ENCODE measurements around the gene PPA2. TPM values are rescaled to one million over a fixed set of nuclear protein-coding genes. Genes with fewer than 3 reads are reported as not detected.
"Not testable (repeated sequence)": the region's sequence is repeated elsewhere in the genome, so short reads cannot be mapped to it uniquely, and the experiment has no call there.

PPA2 gene
- total RNA-seq, 1 donor from 2014 or later = 82.0 TPM

DNA sequence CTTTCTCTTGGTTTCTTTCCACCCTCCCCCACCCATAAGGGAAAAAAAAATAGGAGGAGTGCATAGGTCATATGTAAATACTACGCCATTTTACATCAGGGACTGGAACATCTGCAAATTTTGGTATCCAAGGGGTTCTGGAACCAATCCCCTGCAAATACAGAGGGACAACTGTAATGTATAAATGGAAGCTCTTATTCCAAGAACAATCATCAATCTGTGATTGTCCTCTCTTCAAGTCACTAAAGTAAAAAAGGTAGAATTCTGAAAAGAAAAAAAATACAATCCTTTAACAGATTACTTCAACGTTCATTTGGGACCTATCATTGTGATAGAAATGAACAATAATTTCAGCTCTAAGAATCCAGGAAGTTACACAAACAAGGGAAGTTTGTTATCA lies 13.6 kb downstream of the PPA2 start:
- DNase-seq (ENCODE audit: low spot score) = no peak

DNA sequence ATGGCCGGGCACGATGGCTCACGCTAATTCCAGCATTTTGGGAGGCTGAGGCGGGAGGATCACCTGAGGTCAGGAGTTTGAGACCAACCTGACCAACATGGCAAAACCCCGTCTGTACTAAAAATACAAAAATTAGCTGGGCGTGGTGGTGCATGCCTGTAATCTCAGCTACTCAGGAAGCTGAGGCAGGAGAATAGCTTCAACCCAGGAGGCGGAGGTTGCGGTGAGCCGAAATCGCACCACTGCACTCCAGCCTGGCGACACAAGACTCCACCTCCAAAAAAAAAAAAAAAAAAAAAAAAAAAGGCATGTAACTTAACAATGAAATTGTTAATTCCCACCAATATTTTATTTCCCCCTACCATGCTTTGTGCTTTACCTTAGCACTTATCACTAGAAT lies 15.3 kb downstream of the PPA2 start:
- not testable (repeated sequence) for DNase-seq (ENCODE audit: low spot score)

DNA sequence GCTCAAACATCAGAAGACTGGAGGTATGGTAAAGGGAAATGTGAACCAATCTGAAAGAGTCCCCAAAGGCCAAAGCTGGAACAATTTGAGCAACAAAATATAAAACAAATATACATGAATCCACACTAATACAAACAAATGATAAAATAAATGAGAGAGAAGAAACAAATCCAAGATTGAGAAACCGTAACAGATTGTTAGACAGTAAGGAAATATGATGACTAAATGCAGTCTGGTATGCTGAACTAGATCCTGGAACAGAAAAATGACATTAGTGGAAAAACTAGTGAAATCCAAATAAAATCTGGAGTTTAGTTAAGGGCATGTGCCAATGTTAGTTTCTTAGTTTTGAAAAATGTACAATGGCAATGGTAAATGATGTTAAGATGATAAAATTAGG lies 15.9 kb downstream of the PPA2 start:
- no peak for DNase-seq (ENCODE audit: low spot score)

DNA sequence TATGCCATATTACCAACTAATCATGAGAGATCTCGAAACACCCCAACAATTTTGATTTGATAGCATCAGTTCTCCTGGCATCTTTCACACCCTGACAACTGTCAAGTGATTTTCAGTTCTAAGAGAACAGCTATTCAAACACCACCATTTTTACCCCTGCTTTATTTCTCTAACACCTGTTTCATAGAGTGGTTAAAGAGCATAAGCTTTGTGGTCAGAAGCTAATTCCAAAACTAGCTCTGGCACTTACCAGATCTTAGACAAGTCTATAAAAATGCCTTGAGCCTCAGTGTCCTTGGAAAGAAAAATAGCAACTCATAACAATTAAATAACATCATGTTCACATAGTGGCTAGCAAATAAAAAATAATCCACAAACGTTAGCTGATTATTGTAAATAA lies 17.9 kb downstream of the PPA2 start:
- no peak for DNase-seq (ENCODE audit: low spot score)

DNA sequence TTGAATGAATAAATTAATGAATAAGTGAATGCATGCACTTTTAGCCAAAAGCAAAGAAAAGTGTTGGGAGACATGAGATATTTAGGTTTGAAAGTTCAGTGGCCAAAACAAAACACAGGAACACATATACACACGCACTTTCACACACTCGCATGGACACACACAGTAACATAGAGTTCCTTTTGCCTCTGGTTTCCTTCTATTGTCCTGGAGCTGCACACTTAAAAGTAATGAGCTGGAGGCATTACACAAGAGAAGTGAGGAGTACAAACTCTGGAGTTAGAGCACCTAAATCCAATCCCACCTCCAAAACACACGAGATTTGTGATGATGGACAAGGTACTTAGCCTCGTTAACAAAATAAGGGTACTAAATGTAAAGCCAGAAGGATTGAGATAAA lies 18.7 kb downstream of the PPA2 start:
- no peak for DNase-seq (ENCODE audit: low spot score)

DNA sequence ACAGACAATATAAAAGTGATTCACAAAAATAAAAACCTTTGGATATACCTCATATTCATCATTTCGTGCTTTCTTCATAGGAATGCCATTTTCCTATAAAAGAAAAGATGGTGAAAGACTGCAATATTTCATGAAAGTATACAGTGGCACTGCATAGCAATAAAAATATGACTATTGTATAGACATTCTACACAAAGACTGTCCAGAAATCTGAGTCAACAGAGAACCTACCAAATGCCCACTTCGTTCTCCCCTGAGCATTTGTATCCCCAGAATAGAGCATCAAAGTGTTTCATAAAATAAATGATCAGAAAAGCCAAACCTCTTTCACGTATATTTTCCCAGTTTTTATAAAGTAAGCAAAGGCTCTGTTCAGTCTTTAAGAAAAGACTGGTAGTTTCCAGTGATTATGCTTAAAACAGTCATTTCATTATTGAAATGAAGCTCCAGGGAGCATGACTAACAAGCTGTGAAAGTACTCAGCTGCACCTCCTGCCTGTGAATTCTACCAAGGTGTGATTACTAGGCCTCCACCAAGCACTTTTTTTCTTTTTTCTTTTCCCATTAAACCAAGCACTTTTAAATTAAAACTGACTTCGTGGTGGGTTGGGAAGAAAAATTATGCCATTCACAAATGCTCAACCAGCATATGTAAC lies 20.2 kb downstream of the PPA2 start:
- no peak for DNase-seq (ENCODE audit: low spot score)

DNA sequence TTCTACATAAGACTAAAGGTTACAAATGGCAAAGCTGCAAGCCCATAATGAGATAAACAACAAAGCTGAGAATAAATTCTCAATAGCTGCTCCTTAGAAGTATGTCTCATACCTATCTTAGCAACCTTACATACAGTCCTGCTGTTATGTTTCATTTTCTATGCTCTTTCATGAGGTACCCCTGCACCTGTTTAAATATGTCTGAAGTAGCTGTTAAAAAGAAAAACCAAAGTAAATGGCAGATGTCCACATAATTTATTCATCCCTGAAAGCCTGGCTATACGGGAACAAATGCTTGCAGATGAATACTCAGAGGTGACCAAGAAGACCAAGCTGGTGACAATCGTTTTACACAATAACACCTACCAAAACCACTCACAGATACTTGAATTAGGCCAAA lies 22.5 kb downstream of the PPA2 start:
- DNase-seq (ENCODE audit: low spot score) = no peak

DNA sequence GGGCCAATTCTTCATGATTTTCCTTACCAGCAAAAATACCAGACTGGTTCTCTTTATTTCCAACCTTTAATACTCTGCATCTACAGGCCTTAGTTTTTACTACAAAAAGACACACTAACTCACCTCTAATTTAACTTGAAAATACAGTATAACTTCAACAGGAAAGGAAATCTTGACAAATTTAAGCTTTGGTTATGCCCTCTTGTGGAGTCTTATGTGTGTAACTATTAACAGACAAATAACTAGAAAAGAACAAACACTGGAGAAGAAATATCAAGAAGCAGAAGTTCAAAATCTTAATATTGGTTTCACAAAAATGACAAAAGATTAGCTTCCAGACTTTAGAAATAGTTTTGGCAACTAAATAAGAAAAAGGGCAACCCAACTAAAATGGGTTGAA lies 33.0 kb downstream of the PPA2 start:
- DNase-seq (ENCODE audit: low spot score) = no peak

DNA sequence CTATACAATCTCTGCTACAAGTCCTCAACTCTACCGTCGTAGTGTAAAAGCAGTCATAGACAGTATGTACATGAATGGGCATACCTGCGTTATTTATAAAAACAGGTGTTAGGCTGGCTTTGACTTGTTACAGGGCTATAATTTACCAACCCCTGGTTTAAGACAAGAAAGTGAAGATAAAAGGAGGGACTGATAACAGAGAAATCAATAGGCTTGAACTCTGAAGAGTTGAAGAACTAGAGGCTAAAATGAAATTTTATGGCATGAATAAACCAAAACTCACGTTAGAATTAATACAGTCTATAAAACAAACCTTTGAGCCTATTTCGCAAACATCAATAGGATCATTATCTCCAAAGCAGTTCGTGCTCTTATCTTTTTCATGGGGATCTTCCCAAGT lies 36.2 kb downstream of the PPA2 start:
- DNase-seq (ENCODE audit: low spot score) = no peak

DNA sequence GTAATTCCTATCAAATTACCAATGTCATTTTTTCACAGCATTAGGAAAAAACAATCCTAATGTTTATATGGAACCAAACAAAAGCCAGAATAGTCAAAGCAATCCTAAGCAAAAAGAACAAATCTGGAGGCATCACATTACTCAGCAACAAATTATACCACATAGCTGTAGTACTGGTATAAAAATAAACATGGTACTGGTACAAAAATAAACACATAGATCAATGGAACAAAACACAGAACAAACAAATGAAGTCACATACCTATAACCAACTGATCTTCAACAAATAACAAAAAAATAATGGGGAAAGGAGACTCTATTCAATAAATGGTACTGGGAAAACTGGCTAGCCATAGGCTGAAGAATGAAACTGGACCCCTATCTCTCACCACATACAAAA lies 37.4 kb downstream of the PPA2 start:
- no peak for DNase-seq (ENCODE audit: low spot score)

DNA sequence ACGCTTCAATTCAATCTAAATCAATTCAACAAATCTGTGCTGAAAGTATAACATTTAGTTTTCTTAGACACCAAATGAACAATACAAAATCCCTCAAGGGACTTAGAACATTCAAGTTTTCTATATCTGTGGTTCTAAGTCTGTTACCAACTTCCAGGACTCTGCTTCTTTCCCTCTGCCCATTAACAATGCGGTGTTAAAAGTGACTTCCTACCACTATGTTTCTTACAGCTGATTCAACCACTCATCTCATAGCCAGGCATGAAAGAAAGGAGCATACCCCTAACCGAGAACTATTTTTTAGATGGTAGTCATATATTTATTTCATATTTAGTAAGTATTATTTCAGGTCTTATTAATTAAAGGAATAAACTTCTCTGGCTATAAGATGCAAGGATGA lies 38.9 kb downstream of the PPA2 start:
- DNase-seq (ENCODE audit: low spot score) = no peak

DNA sequence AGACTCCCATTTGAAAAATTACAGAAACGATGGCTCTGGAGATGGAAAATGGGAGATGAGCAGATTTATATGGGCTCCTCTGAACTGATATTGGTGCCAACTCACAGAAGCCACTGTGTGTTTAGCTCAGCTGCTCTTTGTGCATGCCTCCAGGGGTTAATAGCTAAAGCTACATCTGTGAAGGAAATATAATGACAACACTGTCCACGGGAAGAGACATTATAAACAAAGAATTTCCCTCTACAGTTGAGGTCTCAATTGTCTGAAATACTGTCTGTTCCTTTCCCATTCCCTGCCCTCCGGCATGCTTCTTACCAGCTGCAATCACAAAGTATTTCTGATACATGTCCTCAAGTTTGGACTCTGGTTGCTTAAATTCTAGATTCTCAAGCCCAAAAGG lies 40.4 kb downstream of the PPA2 start:
- no peak for DNase-seq (ENCODE audit: low spot score)

DNA sequence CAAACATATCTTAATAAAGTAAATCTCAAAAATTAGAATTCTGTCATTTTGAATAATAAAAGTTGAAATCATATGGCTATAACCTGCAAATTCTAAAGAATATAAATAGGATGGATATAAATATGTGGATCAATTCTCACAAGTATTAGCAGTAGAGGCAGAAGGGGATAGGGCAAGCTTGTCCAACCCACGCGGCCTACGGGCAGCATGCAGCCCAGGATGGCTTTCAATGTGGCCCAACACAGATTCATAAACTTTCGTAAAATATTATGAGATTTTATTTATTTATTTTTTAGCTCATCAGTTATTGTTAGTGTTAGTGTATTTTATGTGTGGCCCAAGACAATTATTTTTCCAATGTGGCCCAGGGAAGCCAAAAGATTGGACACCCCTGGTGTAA lies 41.4 kb downstream of the PPA2 start:
- DNase-seq (ENCODE audit: low spot score) = no peak

DNA sequence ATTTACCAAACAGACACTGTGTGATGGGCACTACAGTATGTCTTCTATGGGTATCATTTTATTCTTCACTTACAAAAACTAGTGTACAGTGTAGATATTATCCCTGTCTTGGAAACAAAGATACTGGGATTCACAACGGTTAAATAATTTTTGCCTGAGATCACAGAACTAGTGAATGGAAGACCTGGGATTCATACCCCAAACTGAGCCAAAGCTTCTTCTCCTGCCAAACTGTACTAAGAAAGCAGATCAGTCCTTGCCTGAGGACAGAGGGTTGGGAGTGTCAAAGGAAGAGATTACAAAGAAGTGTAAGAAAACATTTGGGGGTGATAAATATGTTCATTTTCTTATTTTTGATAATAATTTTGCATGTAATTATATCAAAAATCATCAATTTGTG lies 43.1 kb downstream of the PPA2 start:
- DNase-seq (ENCODE audit: low spot score) = no peak

DNA sequence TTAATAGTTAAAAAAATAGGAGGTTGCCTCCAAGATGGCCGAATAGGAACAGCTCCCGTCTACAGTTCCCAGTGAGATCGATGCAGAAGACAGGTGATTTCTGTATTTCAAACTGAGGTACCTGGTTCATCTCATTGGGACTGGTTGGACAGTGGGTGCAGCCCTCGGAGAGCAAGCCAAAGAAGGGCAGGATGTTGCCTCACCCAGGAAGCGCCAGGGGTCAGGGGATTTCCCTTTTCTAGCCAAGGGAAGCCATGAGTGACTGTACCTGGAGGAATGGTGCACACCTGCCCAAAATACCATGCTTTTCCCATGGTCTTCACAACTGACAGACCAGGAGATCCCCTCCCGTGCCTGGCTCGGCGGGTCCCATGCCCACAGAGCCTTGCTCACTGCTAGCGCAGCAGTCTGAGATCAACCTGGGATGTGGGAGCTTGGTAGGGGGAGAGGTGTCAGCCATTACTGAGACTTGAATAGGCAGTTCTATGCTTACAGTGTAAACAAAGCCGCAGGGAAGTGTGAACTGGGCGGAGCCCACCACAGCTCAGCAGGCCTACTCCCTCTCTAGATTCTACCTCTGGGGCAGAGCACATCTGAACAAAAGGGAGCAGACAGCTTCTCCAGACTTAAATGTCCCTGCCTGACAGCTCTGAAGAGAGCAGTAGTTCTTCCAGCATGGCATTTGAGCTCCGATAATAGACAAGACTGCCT lies 47.5 kb downstream of the PPA2 start:
- DNase-seq (ENCODE audit: low spot score) = no peak

DNA sequence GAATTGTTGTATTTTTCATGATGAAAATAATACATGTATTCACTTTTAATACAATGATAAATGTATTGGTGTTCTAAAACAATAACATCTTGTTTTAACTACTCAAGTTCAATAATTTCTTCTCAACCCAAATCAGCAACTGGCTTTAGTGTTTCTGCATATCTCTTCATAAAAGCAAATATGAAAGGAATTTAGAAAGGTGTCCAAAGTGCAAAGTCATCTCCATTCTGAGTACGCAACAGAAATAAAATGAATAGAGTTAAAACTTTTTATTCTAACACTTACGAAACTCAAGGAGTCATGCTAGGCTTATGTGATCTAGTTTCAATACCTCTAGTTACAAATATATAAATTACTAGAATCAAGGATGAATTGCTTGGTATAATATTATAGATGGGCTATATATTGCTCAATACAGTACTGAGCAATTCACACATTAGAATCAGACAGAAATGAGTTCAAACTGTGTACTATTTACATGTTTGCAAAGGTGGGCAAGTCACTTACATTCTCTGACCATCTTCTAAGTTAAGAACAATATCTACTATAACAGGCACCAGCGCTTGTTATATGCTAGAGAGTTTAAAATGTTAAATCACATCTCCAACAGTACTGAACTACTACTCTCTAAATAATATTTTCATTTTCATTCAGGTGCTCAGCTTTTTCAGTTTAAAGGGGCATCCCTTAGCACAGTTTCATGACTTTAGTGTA lies 51.5 kb downstream of the PPA2 start:
- no peak for DNase-seq (ENCODE audit: low spot score)

DNA sequence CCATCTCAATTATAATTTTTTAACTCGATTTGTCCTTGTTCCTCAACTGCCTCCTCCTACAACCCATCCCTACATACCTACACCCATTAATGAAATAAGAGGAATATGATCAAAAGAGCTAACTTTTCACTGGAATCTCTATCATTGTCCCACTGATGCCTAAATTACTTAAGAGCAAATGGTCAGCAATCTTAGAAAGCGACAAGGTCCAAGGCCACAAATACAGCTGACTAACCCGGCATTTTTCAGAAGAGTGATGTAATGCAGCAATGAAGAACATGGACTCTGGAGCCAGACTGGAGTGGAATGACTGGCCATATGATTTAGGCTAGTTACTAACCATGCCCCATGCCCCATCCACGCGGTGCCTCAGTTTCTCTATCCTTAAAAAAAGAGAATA lies 56.2 kb downstream of the PPA2 start:
- DNase-seq (ENCODE audit: low spot score) = no peak

DNA sequence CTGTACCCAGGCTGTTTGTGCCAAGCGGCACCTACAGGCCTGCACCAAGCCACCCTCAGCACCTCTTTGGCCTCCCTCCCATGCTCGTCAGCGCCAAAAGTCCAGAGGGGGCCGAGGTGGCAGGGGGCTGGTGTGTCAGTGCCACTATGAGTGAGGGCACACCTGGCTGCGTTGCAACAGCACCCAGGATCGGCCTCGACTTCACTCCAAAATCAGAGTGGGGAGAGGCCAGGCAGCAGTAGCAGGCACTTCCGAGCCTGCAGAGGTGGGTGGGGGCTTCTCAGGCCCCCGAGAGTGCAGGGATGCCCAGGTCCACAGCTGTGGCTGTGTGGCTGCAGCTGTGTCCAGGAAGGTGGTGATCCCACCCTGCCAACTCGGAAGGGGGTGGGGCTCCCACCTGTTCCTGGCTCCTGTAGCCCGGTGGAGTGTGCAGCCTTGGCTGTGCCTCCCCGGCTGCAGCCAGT lies 58.5 kb downstream of the PPA2 start:
- no peak for DNase-seq (ENCODE audit: low spot score)

DNA sequence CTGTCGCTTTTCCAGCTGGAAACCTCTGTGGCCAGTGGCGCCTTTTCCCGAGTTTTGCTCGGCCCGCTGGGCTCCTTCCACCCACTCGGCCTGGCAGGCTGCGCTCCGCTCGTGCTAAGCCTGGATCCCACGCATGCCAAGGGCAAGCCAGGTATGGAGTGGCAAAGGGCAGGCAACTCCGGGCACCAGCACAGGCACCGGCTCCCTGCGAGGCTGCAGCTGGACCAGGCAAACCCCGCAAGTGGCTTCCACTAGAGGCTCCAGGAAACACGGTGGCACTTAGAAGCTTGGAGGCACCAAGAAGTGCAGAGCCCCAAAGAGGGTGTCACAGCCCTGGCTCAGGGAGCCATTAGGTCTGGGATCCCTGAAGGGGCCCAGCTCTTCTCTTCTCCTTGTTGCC lies 59.5 kb downstream of the PPA2 start:
- DNase-seq (ENCODE audit: low spot score) = no peak

DNA sequence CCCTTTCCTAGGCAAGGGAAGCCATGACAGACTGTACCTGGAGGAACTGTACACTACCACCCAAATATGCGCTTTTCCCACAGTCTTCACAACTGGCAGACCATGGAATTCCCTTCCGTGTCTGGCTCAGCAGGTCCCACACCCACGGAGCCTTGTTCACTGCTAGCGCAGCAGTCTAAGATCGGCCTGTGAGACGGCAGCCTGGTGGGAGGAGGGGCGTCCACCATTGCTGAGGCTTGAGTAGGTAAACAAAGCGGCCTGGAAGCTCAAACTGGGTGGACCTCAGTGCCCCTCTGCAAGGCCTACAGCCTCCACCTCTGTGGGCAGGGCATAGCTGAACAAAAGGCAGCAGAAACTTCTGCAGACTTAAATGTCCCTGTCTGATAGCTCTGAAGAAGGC lies 64.7 kb downstream of the PPA2 start:
- DNase-seq (ENCODE audit: low spot score) = not testable (repeated sequence)

DNA sequence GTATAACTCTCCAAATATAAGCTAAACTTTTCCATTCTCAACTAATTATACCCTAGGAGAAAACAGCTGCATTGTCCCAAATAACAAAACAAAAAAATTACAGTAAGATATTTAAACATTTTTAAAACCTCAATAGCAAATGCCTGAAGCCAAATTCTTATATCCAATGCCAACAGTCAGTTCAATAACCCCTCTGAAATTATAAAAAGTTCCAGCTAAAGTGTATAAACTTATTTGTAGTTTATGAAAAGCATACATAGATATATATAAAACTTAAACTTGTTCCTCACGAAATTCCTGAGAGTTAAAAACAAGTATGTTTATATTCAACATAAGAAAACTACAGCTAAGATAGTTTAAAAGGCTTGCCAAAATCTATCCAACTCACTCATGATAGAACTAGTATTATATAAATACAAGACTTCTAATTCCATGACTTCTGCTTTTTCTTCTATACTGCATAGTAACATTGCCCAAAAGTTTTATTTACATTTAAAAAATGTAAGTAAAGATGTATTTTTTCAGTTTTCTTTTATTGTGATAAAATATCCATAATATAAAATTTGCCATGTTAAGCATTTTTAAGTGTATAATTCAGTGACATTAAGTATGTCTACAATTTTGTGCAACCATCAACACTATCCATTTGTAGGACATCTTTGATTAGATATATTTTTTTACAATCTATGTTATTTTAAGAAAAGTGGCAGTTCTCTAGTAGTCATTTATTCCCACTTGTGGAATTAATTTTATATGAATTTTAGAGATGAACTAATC lies 72.8 kb downstream of the PPA2 start:
- no peak for DNase-seq (ENCODE audit: low spot score)

DNA sequence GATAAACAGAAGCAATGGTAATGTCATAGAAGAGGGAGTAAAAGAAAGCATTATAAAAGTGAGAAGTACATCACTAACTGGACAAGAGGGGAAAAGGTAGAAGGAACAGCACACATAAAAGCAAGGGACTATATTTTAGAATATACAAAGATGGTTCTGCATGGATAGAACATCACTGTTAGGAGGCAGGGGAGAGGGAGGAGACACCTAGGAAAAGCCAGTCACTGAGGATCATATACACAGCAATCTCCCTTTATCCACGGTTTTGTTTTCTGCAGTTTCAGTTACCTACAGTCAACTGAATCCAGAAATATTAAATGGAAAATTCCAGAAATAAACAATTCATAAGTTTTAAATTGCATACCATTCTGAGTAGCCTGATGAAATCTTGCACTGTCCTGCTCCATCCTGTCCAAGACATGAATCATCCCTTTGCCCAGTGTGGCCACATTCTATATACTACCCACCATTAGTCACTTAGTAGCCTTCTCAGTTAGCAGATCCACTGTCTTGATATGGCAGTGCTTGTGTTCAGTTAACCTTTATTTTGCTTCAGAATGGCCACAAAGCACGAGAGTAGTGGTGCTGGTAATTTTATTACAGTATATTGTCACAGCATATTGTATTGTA lies 74.2 kb downstream of the PPA2 start:
- DNase-seq (ENCODE audit: low spot score) = no peak

Measured in mucosa of gallbladder (tissue), 1 donor.